ENCODE data around the gene KCTD16. TPM values are rescaled to one million over a fixed set of nuclear protein-coding genes. Genes with fewer than 3 reads are reported as not detected.

The KCTD16 gene
- polyA plus RNA-seq, 4 donors, result under 0.01 to 1.8 (median 0.10) TPM

DNA sequence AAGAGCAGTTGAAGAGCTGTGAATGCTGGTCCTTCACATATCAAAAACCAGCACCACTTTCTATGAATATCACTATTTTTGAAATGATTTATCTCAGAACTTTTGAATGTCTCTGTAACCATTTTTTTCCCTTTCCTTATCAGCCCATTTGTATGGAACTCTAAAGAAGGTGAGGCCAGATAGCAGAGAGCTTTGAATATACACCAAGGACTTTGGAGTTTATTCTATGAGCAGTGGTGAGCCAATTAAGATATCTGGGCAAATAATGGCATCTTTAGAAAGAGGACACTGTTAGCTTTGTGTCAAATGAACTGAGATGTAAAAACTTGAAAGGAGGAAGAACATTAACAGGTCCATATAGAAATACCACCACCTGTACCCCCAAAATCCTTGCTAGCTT lies 22.0 kb downstream of the KCTD16 start:
- no peaks in the 10 kb centered on the region for H3K36me3 ChIP-seq (ENCODE audit: control insufficient read depth in 3 of 3, insufficient read depth in 2 of 3, low read depth in 1 of 3, low read length in 3 of 3)
- peaks cover 3 to 45% (median 11%) of the 10 kb centered on the region in 3 donors for H3K4me1 ChIP-seq (ENCODE audit: control insufficient read depth in 3 of 3, insufficient read depth in 2 of 3, low read depth in 1 of 3, low read length in 2 of 3)
- DNase-seq, result peak; percentile 57 to 69
- FAIRE-seq, result no peak
- H3K27ac ChIP-seq (ENCODE audit: low read depth in 1 of 3, low read length in 2 of 3), result peak overlapping the region in 1 of 3 donors; percentile 75
- no peak overlapping the region for H3K4me3 ChIP-seq (ENCODE audit: low read depth in 1 of 3, low read length in 3 of 3)
- H3K27me3 ChIP-seq (ENCODE audit: control insufficient read depth in 3 of 3, insufficient read depth in 3 of 3, low read length in 3 of 3), result no peaks in the 10 kb centered on the region
- H3K9me3 ChIP-seq (ENCODE audit: control insufficient read depth in 2 of 2, insufficient read depth in 1 of 2, low read depth in 1 of 2, low read length in 1 of 2), result no peaks in the 10 kb centered on the region

DNA sequence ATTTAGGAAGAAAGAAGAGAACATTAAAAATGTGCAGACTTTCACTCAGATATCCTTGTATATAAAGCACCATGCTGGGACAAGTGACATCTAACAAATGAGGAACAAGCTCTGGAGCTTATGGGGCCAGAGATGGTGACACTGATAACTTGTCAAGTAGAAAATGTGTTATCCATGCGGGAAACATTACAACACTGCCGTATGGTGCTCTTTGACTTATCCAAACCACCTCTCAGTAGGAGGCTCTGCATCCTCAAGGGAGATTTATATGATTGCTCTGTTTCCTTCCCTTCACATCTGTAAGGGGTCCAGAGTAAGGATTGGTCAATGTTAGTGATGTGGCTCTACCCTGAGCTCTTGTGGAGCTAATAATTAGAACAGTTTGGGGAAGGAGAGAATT lies 23.5 kb downstream of the KCTD16 start:
- FAIRE-seq (no peak), DNase-seq (no peak)
- H3K4me1 ChIP-seq (ENCODE audit: control insufficient read depth in 3 of 3, insufficient read depth in 2 of 3, low read depth in 1 of 3, low read length in 2 of 3), result peaks cover 2 to 42% (median 11%) of the 10 kb centered on the region in 3 donors
- no peak overlapping the region for H3K27ac ChIP-seq (ENCODE audit: low read depth in 1 of 3, low read length in 2 of 3)
- H3K27me3 ChIP-seq (ENCODE audit: control insufficient read depth in 3 of 3, insufficient read depth in 3 of 3, low read length in 3 of 3), result no peaks in the 10 kb centered on the region
- H3K36me3 ChIP-seq (ENCODE audit: control insufficient read depth in 3 of 3, insufficient read depth in 2 of 3, low read depth in 1 of 3, low read length in 3 of 3), result no peaks in the 10 kb centered on the region
- H3K4me3 ChIP-seq (ENCODE audit: low read depth in 1 of 3, low read length in 3 of 3), result no peak overlapping the region
- 86 to 94% (median 87%) methylated on average over 2 of the region's 2 CpGs for WGBS, 3 donors
- H3K9me3 ChIP-seq (ENCODE audit: control insufficient read depth in 2 of 2, insufficient read depth in 1 of 2, low read depth in 1 of 2, low read length in 1 of 2), result no peaks in the 10 kb centered on the region

DNA sequence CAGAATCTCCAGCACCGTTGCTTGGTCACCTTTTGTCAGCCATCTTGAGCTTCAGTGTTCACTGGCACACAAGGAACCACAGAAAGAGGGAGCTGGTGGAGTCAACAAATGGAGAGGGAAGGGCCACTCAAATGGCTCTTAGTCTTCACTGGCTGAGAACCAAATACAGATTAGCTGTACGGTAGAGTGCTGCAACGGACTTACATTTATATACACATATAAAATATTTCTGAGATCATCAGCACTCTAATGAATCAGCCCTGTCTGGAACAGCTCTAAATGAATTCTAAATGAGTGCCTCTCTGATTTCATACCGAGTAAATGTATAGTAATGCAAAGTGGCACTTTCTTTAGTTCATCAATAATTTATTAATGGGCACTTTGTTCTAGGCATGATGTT lies 24.8 kb downstream of the KCTD16 start:
- Histone ChIP-seq H3K27me3 (ENCODE audit: control insufficient read depth in 3 of 3, insufficient read depth in 3 of 3, low read length in 3 of 3) (no peaks in the 10 kb centered on the region), H3K9me3 (ENCODE audit: control insufficient read depth in 2 of 2, insufficient read depth in 1 of 2, low read depth in 1 of 2, low read length in 1 of 2) (no peaks in the 10 kb centered on the region), H3K36me3 (ENCODE audit: control insufficient read depth in 3 of 3, insufficient read depth in 2 of 3, low read depth in 1 of 3, low read length in 3 of 3) (no peaks in the 10 kb centered on the region), H3K4me3 (ENCODE audit: low read depth in 1 of 3, low read length in 3 of 3) (no peak overlapping the region), H3K4me1 (ENCODE audit: control insufficient read depth in 3 of 3, insufficient read depth in 2 of 3, low read depth in 1 of 3, low read length in 2 of 3) (peaks cover 2 to 35% (median 11%) of the 10 kb centered on the region in 3 donors), H3K27ac (ENCODE audit: low read depth in 1 of 3, low read length in 2 of 3) (no peak overlapping the region)
- WGBS, 3 donors, result 67 to 76% (median 71%) methylated on average over 4 of the region's 4 CpGs
- no peak for FAIRE-seq
- no peak for DNase-seq

DNA sequence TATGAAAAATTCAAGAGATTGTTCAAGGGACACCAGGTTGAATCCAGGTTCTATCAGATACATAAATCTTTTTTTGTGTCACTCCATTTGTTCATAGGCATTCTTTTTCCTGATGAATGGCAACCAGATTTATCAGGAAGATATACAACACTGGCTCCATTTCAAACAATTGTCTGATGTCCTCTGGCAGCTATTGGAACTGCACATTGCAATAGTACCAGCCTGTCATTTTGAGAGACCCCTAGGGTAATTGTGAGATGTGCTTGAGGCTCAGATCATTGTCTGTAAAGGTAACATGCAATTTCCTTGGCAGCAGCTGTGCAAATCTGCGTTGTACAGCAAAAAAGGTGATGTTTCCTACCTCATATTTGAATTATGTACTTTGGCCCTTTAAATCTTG lies 25.9 kb downstream of the KCTD16 start:
- H3K36me3 ChIP-seq (ENCODE audit: control insufficient read depth in 3 of 3, insufficient read depth in 2 of 3, low read depth in 1 of 3, low read length in 3 of 3), result no peaks in the 10 kb centered on the region
- no peak overlapping the region for H3K4me3 ChIP-seq (ENCODE audit: low read depth in 1 of 3, low read length in 3 of 3)
- FAIRE-seq (no peak), DNase-seq (no peak)
- H3K4me1 ChIP-seq (ENCODE audit: control insufficient read depth in 3 of 3, insufficient read depth in 2 of 3, low read depth in 1 of 3, low read length in 2 of 3), result peaks cover 2 to 23% (median 2%) of the 10 kb centered on the region in 3 donors
- no peak overlapping the region for H3K27ac ChIP-seq (ENCODE audit: low read depth in 1 of 3, low read length in 2 of 3)
- 15 to 67% (median 34%) methylated on average over 1 of the region's 1 CpG for WGBS, 3 donors
- H3K27me3 ChIP-seq (ENCODE audit: control insufficient read depth in 3 of 3, insufficient read depth in 3 of 3, low read length in 3 of 3), result no peaks in the 10 kb centered on the region
- no peaks in the 10 kb centered on the region for H3K9me3 ChIP-seq (ENCODE audit: control insufficient read depth in 2 of 2, insufficient read depth in 1 of 2, low read depth in 1 of 2, low read length in 1 of 2)

DNA sequence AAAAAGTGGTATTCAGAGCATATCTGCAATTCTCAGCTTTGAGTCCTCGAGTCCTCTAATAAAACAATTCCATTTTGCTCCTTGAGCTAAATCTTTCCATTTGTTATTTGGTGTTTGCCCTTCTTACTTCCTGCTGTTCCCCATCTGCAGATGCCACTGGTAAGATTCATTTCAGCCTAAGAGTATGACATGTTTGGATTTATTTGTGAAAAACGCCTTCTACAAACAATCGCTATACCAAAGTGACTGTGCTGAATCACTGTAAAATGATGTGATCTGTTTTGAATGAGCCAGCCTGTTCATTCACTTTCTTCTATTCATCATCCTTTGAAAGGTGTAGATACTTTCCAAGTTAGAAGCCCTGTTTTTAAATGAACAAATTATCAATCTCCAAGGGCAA lies 27.7 kb downstream of the KCTD16 start:
- no peaks in the 10 kb centered on the region for H3K9me3 ChIP-seq (ENCODE audit: control insufficient read depth in 2 of 2, insufficient read depth in 1 of 2, low read depth in 1 of 2, low read length in 1 of 2)
- H3K4me1 ChIP-seq (ENCODE audit: control insufficient read depth in 3 of 3, insufficient read depth in 2 of 3, low read depth in 1 of 3, low read length in 2 of 3), result peaks cover 0 to 8% (median 0%) of the 10 kb centered on the region in 3 donors
- H3K27ac ChIP-seq (ENCODE audit: low read depth in 1 of 3, low read length in 2 of 3), result no peak overlapping the region
- no peak overlapping the region for H3K4me3 ChIP-seq (ENCODE audit: low read depth in 1 of 3, low read length in 3 of 3)
- H3K27me3 ChIP-seq (ENCODE audit: control insufficient read depth in 3 of 3, insufficient read depth in 3 of 3, low read length in 3 of 3), result no peaks in the 10 kb centered on the region
- WGBS, 3 donors, result 62 to 75% (median 66%) methylated on average over 3 of the region's 3 CpGs
- H3K36me3 ChIP-seq (ENCODE audit: control insufficient read depth in 3 of 3, insufficient read depth in 2 of 3, low read depth in 1 of 3, low read length in 3 of 3), result no peaks in the 10 kb centered on the region
- FAIRE-seq (no peak), DNase-seq (no peak)

DNA sequence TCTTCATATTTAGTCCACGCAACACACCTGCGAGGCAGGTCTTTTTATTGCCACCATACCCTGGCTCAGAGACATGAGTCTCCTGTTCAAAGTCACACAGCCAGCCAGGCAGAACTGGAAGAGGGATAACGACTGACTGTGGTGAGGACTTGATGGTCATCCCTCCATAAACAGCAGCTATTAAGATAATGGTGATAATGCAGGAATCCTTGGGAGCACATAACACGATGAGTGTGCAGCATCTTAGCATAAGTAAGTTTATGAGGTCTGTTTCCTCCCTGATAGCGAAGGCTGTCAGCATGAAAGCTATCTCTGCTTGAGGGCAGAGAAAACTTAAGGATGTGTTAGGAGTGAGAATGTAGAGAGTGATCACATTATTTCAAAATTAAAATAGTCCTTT lies 30.9 kb downstream of the KCTD16 start:
- no peaks in the 10 kb centered on the region for H3K9me3 ChIP-seq (ENCODE audit: control insufficient read depth in 2 of 2, insufficient read depth in 1 of 2, low read depth in 1 of 2, low read length in 1 of 2)
- no peak overlapping the region for H3K27ac ChIP-seq (ENCODE audit: low read depth in 1 of 3, low read length in 2 of 3)
- no peak for DNase-seq
- no peak overlapping the region for H3K4me3 ChIP-seq (ENCODE audit: low read depth in 1 of 3, low read length in 3 of 3)
- WGBS, 3 donors, result 42 to 60% (median 51%) methylated on average over 5 of the region's 5 CpGs
- FAIRE-seq, result no peak
- peaks cover 3 to 12% (median 6%) of the 10 kb centered on the region in 3 donors for H3K27me3 ChIP-seq (ENCODE audit: control insufficient read depth in 3 of 3, insufficient read depth in 3 of 3, low read length in 3 of 3)
- H3K4me1 ChIP-seq (ENCODE audit: control insufficient read depth in 3 of 3, insufficient read depth in 2 of 3, low read depth in 1 of 3, low read length in 2 of 3), result peaks cover 0 to 4% (median 0%) of the 10 kb centered on the region in 3 donors
- H3K36me3 ChIP-seq (ENCODE audit: control insufficient read depth in 3 of 3, insufficient read depth in 2 of 3, low read depth in 1 of 3, low read length in 3 of 3), result no peaks in the 10 kb centered on the region

DNA sequence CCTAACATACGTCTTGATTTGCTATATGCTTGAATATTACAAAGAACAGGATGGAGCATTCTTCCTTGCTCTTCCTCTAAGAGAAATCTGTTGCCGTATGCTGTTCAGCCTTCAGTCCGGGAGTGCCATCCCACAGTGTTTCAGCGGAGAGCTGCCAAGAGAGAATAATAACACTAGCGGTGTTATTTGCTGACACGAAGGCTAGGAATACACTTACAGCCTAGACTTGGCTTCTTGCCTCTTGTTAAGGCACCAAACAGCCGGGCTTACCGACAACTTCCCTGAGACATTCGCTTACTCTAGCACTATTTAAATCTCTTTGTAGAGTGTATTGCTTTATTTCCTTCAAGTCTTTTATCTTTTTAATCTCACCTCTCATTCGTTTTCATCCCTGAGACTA lies 31.4 kb downstream of the KCTD16 start:
- DNase-seq, result no peak
- Histone ChIP-seq H3K27me3 (ENCODE audit: control insufficient read depth in 3 of 3, insufficient read depth in 3 of 3, low read length in 3 of 3) (peaks cover 3 to 17% (median 9%) of the 10 kb centered on the region in 3 donors), H3K9me3 (ENCODE audit: control insufficient read depth in 2 of 2, insufficient read depth in 1 of 2, low read depth in 1 of 2, low read length in 1 of 2) (no peaks in the 10 kb centered on the region), H3K27ac (ENCODE audit: low read depth in 1 of 3, low read length in 2 of 3) (no peak overlapping the region), H3K4me1 (ENCODE audit: control insufficient read depth in 3 of 3, insufficient read depth in 2 of 3, low read depth in 1 of 3, low read length in 2 of 3) (peaks cover 0 to 3% (median 0%) of the 10 kb centered on the region in 3 donors), H3K4me3 (ENCODE audit: low read depth in 1 of 3, low read length in 3 of 3) (no peak overlapping the region), H3K36me3 (ENCODE audit: control insufficient read depth in 3 of 3, insufficient read depth in 2 of 3, low read depth in 1 of 3, low read length in 3 of 3) (no peaks in the 10 kb centered on the region)
- WGBS, 3 donors, result 25 to 45% (median 35%) methylated on average over 10 of the region's 10 CpGs
- no peak for FAIRE-seq

DNA sequence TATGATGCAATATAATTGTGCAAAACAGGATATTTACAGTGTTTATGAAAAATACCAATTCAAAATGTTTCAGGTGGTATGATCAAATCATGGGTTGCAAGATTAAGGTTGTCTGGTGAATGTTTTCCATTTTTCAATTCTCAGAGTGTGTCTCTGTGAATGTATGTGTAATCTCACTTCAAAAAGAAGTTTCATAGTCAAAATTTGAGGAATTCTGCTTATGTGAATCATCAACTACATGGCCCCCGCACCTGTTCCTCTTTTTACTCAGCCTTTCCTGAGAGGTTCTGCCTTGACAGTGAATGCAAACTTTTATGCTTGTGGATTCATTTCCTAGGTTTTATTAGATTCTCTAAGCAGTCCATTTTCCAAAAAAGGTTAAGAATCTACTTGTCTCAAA lies 32.1 kb downstream of the KCTD16 start:
- H3K27me3 ChIP-seq (ENCODE audit: control insufficient read depth in 3 of 3, insufficient read depth in 3 of 3, low read length in 3 of 3), result peaks cover 3 to 17% (median 9%) of the 10 kb centered on the region in 3 donors
- no peak overlapping the region for H3K27ac ChIP-seq (ENCODE audit: low read depth in 1 of 3, low read length in 2 of 3)
- no peaks in the 10 kb centered on the region for H3K9me3 ChIP-seq (ENCODE audit: control insufficient read depth in 2 of 2, insufficient read depth in 1 of 2, low read depth in 1 of 2, low read length in 1 of 2)
- H3K36me3 ChIP-seq (ENCODE audit: control insufficient read depth in 3 of 3, insufficient read depth in 2 of 3, low read depth in 1 of 3, low read length in 3 of 3), result no peaks in the 10 kb centered on the region
- peaks cover 0 to 3% (median 0%) of the 10 kb centered on the region in 3 donors for H3K4me1 ChIP-seq (ENCODE audit: control insufficient read depth in 3 of 3, insufficient read depth in 2 of 3, low read depth in 1 of 3, low read length in 2 of 3)
- 81 to 91% (median 85%) methylated on average over 1 of the region's 1 CpG for WGBS, 3 donors
- FAIRE-seq, result no peak
- H3K4me3 ChIP-seq (ENCODE audit: low read depth in 1 of 3, low read length in 3 of 3), result no peak overlapping the region
- DNase-seq, result no peak
